PC-3 (cell line): ENCODE data around the gene CAPN7.

Experiments
- EZH2 ChIP-seq: fragments of 300-600 bp; sonication (generic); IDR thresholded peaks from one replicate; pipeline ENCODE4 v1.6.1; 2017; ENCODE audit warnings: antibody characterized with exemption, mild to moderate bottlenecking, low read length; ENCODE audit not compliant: unreplicated experiment
- EZH2phosphoT487 ChIP-seq: fragments of 300-600 bp; sonication (generic); IDR thresholded peaks from 2 replicates; pipeline ENCODE4 v1.6.1; 2018; ENCODE audit warnings: mild to moderate bottlenecking, antibody characterized with exemption, low read length, borderline replicate concordance
- TF ChIP-seq, protein P1 (sequence below): fragments of 300-600 bp; sonication (generic); conservative IDR thresholded peaks from 2 replicates; pipeline ENCODE4 v1.5.1; 2017; ENCODE audit warnings: antibody characterized with exemption, low read depth, mild to moderate bottlenecking, low read length

DNA sequence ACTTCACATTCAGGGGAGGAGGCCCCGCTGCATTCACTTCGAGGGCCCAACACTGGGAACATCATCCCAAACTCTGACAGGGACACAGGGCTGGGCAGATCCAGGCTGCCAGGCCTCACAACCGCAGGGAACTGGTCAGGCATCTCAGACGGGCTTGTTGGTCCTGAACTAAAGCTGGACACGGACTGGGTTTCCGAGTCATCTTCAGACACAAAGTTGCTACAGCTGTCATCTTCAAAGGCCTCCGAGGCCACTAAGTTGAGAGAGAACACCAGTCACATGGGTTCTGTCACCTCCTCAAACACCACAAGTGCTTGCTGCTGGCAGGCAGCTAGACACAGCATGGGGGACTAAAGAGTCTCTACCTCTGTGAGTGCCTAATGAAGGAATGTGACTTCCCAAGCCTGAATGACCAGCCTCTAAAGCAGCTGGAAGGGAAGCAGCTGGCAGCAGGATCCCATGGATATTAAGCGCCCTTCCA, 50.9 kb downstream of the CAPN7 start:
- TF ChIP-seq, protein P1, sequence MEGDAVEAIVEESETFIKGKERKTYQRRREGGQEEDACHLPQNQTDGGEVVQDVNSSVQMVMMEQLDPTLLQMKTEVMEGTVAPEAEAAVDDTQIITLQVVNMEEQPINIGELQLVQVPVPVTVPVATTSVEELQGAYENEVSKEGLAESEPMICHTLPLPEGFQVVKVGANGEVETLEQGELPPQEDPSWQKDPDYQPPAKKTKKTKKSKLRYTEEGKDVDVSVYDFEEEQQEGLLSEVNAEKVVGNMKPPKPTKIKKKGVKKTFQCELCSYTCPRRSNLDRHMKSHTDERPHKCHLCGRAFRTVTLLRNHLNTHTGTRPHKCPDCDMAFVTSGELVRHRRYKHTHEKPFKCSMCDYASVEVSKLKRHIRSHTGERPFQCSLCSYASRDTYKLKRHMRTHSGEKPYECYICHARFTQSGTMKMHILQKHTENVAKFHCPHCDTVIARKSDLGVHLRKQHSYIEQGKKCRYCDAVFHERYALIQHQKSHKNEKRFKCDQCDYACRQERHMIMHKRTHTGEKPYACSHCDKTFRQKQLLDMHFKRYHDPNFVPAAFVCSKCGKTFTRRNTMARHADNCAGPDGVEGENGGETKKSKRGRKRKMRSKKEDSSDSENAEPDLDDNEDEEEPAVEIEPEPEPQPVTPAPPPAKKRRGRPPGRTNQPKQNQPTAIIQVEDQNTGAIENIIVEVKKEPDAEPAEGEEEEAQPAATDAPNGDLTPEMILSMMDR = no peak
- TF ChIP-seq EZH2 (no peak), EZH2phosphoT487 (no peak)
